KG1 (cell line): ENCODE results near the gene SUB1.
A peak's percentile ranks its signal among the peaks of the same experiment; 100 is the strongest.
"Not testable (repeated sequence)": the region's sequence is repeated elsewhere in the genome, so short reads cannot be mapped to it uniquely, and the experiment has no call there.

Experiments
- DNase-seq: peaks from one replicate; lab custom pipeline; 2025; lab: John Stamatoyannopoulos, UW

SUB1 gene

GRCh38 chr5:32585446-32586275 lies at the start of gene SUB1:
TSS of gene SUB1 (plus strand) at chr5:32585557. CDS start at chr5:32588513, 2,956 bp downstream.
- DNase-seq, result peak; percentile 83

GRCh38 chr5:32536246-32536645 lies 49.1 kb upstream of the SUB1 start:
- no peak for DNase-seq

DNA sequence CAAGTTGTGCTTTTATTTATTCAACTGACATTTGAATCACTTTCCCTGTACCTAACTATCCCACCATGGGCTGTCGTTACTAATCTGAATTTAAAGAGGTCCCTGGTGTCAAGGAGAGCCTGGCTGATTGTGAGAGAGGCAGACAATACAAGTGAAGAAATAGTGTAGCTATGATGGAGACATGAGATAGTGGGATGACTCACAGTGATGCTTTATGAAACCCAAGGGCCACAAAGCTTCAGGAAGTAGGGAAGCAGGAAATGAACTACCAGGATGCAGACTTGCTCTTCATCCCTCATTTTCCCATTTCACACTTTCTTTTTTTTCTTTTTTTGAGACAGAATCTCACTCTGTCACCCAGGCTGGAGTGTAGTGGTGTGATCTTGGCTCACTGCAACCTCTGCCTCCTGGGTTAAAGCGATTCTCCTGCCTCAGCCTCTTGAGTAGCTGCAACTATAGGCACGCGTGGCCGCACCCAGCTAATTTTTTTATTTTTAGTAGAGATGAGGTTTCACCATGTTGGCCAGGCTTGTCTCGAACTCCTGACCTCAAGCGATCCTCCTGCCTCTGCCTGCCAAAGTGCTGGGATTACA lies 47.8 kb upstream of the SUB1 start:
- not testable (repeated sequence) for DNase-seq

- DNase-seq, result no peak
These were observed 47.3 kb upstream of the SUB1 start for GRCh38 chr5:32538031-32538547.

DNA sequence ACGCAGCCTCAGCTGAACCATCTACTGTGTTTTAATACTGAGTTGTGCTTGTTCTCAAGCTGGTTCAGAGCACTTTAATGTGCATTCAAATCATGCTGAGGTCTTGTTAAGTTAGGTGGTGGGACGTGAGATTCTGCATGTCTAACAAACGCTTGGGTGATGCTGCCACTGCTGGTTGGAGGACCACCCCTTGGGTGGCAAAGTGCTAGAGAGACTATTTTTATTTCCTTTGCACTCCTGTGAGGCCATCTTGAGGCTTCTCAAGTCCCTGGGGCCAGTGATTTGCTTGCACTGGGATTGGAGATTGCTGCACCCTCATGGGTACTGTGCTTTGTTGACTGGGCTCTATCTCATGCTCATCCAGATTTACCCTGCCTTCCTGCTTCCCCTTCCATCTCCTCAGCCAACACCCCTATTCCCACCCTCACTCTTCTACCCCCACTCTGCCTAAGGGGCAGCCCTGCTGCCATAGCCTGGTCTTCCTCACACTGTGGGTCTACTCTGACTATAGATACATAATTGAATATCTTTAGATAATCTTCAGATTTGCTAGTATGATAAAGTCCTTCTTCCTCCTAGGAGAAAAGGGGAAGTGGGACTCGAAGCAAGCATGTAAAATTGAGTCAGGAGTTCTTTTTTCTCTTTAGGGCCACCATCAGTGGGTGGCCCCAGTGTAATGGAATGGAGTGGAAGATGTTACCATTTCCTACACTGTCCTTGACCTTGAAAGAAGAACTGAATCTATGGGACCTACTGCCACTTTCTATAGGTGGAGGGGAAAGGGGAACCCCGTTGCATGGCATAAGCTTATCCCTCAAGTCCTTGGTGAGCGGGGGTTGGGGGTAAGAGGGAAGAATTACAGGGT lies 45.1 kb upstream of the SUB1 start:
- DNase-seq, result no peak

DNA sequence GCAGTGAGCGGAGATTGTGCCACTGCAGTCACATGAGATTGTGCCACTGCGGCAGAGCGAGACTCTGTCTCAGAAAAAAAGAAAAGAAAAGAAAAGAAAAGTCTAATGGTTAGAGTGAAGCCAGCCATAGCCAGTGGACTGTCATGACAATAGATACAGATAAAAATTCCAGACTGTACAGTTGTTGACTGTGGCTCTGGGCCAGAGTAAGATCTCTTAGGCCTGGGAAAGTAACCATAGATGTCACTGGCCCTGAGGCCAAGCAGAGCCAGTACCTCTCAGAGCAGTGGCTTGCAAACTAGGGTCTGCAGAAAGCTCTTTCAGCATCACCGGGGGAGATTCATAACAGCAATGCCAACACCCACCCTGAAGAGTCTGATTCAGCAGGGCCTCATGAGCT lies 44.1 kb upstream of the SUB1 start:
- DNase-seq, result no peak

GRCh38 chr5:32542216-32543059 lies 42.9 kb upstream of the SUB1 start:
- no peak for DNase-seq

DNA sequence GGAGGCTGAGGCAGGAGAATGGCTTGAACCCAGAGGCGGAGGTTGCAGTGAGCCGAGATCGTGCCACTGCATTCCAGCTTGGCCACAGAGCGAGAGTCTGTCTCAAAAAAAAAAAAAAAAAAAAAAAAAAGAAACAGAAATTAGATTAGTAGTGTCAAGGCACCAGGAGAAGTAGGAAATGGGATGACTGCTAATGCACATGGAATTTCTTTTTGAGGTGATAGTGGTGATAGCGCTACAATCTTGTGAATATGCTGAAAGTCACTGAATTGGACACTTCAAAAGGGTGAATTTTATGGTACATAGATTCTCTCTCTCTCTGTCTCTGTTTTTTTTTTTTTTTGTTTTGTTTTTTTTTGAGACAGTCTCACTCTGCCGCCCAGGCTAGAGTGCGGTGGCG lies 42.1 kb upstream of the SUB1 start:
- no peak for DNase-seq

DNA sequence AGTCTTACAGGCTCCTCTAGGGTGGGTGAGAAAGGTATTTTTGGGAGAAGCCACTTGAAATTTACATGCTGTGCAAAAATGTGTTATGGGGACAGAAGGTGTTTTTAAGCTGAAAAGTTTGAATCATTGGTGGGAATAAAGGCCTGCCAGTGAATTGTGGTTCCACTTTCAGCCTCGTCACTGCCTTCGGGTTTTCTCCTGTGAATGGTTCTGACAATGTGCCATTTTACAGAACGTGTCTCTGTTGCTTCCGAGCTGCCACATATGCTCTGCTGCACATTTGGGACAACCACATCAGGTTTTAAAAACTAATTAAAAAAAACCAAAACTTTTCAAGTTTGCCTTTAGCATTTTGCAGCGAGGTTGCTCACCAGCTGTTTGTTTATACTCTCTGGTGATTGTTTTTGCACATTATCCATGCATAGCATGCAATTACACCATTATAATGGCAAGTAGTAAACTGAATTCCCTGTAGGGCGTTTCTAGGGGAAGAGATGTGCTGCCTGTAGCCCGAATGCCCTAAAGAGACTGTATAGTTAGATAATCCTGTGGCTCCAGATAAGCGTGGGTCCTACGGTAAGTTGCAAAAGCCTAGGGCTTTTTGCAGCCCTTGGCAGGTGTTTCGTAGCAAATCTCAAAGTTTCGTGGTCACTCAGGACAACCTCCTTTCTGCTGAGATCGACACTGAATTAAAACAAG lies 40.1 kb upstream of the SUB1 start:
- no peak for DNase-seq

DNA sequence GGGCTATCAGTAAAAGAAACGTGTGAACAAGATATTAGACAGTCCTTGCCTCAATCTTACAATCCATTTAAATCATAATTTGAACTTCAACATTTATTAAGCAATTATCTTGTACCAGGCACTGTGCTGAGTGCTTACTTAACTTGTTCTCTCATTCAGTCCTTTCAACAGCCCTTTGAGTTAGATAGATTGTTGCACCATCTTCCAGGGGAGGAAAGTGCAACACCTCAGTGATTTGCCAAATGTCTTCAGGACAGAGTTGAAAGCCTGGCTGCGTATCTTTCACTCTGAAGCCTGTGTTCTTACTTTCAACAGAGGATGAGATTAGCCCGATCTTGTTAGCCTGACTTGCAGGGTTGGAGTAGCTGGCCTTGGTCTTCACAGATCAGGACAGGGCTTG lies 34.2 kb upstream of the SUB1 start:
- no peak for DNase-seq

GRCh38 chr5:32551865-32552264 lies 33.5 kb upstream of the SUB1 start:
- no peak for DNase-seq

DNA sequence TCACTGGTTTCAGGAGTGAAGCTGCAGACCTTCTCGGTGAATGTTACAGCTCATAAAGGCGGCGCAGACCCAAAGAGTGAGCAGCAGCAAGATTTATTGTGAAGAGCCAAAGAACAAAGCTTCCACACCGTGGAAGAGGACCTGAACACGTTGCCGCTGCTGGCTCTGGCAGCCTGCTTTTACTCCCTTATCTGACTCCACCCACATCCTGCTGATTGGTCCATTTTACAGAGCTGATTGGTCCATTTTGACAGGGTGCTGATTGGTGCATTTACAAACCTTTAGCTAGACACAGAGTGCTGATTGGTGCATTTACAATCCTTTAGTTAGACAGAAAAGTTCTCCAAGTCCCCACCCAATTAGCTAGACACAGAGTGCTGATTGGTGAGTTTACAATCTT lies 32.9 kb upstream of the SUB1 start:
- not testable (repeated sequence) for DNase-seq

DNA sequence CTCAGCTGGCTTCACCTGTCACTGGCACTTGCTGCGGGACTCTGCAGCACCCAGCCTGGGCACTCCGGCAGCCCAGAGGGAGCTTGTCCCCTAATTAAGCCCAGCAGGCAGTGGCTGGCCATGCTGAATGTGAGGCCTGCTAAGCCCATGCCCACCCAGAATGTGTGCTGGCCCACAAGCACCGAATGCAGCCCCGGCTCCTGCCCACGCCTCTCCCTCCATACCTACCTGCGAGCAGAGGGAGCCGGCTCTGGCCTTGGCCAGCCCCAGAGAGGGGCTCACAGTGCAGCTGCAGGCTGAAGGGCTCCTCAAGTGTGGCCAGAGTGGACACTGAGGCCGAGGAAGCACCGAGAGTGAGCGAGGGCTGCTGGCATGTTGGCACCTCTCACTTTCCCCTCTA lies 32.4 kb upstream of the SUB1 start:
- DNase-seq, result no peak

GRCh38 chr5:32554181-32554780 lies 31.1 kb upstream of the SUB1 start:
- DNase-seq, result not testable (repeated sequence)

- DNase-seq, result not testable (repeated sequence)
These were observed 28.8 kb upstream of the SUB1 start for GRCh38 chr5:32556543-32556942.

- DNase-seq, result no peak
These were observed 25.9 kb upstream of the SUB1 start for GRCh38 chr5:32559411-32559810.

DNA sequence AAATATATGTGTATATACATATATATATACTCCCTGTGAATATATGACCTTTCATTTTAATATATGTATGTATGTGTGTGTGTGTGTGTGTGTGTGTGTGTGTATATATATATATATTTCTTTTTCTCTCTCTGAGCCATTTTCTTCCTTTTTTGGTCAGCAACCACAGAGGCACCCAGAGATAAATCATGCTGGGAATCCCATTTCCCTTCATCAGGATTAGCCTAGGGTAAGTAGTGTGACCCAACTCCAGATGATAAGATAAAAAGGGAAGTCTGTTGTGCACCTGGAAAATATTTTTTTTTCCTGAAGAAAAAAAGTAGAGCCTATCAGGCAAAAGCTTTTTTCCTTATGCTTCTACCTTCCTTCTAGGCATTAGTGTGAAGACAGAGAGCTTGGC lies 25.4 kb upstream of the SUB1 start:
- no peak for DNase-seq

DNA sequence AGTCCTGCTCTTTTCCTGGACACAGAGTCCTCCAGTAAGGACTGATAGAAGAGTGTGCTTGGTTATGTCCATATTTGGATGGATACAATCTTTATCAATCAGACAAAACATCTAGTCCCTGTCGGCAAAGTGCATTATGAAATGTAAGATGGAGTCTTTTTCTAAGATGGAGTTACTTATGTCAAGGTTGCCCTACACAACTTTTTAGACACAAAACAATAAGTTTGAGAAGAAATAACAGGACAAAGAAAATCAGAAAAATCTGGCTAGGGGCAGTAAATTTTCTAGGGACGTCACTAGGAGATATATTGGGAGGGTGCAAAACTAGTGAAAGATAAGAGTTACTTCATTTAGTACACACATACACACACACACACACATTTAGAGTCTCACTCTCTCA lies 23.3 kb upstream of the SUB1 start:
- no peak for DNase-seq

- DNase-seq, result no peak
These were observed 22.5 kb upstream of the SUB1 start for GRCh38 chr5:32562843-32563242.

DNA sequence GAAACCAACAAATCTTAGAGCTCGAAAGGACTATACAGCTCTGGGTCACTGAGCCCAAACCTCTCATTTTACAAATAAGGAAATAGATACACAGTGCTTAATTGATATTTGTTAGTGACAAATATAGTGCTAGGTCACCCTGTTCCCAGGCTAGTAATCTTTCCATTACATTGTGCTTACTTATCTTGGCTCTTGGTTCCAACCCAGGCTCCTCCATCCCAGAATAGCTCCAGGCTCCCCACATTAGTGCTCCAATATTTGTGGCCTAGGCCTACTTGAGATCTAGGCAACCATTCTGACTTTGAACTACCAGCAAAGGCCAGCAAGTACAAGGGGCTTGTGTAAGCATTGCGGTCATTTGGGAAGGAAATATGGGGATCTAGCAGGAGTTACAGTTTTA lies 21.7 kb upstream of the SUB1 start:
- DNase-seq, result no peak

DNA sequence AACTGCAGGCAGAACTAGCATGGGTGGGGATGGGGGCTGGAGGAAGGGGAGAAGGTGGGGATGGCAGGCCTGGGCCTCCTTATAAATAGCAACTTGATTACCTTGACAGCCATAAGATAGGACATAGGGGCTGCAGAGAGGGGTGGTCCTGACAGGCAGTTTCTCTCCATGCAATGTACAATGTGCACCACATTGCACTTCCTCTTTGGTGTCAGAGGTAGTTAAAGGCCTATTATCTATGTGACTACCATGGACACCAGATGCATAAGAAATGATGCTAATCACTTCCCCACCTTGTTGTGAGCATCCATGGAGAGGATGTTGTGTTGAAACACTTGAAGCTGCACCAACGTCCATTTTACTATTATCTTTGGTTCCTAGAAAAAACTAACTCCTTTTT lies 20.2 kb upstream of the SUB1 start:
- DNase-seq, result no peak
